ENCODE results near the gene PIK3R3.

Gene PIK3R3

DNA sequence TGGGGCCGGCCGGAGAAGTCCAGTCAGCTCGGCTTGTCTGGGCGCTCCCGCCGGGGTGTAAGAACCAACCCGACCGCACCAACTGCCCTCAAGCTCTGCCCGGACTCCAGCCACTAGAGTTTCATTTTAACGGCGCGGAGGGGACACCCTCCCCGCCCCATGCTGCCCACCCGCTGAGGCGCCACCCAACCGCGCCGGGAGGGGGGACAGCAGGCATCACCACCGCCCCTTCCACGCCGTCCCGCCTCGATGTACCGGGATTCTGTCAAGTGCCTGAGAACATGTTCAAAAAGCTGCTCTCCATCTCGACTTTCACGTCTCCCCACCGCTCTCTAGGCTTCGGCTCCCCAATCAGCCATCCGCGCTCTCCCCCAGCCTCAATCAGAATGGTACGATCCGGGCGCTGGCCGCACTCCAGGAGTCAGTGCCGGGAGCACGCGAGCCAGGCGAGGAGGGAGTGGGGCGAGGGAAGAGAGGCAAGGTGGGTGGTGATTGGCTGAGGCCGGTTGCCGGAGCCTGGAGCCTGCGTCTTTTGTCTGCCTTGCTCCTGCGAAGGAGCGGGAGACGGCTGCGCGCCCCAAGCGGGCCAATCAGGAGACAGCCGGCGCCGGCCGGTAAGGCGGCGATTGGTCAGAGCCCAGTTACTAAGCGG, at the start of gene PIK3R3:
Gene PIK3R3 (minus strand): TSS at position 101 of the 652 bp plus-strand sequence. CDS start 677 bp downstream, outside the sequence.
- DNase-seq (ENCODE audit: low read depth), result peak; percentile 71

DNA sequence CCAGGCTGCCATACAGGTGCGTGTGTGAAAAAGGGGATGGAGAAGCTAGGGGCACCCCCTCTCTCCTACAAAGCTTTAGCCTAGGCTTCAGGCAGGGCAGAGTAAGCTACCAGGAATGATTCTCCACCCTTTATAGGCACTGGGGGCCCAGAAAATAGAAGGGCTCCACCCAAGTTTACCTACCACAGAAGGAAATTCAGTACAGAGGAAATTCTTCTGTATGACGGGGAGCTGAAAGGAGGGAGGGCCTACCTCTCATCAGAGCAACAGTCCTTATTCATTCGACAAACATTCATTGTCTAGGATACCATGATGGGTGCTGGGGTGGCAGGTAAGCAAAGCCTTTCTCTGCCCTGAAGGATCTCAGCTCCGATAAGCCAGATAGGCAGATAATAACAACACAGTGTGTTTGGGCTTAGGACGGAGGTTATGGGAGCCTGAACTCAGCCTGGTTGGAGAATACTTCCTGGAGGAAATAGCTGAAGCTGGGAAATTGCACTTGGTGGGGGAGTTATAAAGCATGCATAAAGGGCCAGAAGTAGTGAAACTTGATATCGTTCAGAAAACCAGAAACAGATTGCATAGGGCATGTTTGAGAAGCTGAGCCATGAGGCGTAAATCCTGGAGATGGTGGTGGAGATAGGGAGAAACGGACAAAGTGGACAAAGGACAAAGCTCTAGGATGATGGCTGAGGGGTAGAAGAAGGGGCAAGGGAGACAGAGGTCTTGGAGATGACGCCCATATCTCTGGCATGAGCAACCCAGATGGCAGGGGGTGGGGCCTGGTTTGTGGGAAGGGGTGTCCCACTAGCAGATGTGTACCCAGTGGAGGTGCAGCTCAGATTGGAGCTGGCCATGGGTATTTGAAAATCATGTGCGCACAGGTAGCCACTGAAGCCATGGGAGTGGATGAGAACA, 49.2 kb upstream of the PIK3R3 start:
- DNase-seq (ENCODE audit: low read depth), result no peak

DNA sequence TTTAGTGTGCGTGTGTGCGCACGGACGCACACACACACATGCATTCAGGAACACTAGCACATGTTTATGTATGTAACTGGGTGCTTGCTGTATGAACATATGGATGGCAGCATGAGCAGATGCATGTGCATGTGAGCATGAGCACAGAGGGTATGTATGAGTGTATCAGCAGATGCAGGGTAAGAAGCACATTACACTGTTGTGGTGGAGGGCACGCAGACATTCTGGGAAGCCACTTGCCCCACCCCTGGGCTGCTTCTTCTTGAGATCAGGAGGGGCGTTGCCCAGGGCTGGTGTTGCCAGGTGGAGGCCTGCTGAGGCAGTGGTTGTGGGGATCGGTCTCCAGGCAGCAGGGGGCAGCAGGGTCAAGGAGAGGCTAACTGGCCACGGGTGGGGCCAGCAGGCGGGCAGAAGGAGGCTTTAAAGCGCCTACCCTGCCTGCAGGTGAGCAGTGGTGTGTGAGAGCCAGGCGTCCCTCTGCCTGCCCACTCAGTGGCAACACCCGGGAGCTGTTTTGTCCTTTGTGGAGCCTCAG, 47.7 kb upstream of the PIK3R3 start:
- no peak for DNase-seq (ENCODE audit: low read depth)

DNA sequence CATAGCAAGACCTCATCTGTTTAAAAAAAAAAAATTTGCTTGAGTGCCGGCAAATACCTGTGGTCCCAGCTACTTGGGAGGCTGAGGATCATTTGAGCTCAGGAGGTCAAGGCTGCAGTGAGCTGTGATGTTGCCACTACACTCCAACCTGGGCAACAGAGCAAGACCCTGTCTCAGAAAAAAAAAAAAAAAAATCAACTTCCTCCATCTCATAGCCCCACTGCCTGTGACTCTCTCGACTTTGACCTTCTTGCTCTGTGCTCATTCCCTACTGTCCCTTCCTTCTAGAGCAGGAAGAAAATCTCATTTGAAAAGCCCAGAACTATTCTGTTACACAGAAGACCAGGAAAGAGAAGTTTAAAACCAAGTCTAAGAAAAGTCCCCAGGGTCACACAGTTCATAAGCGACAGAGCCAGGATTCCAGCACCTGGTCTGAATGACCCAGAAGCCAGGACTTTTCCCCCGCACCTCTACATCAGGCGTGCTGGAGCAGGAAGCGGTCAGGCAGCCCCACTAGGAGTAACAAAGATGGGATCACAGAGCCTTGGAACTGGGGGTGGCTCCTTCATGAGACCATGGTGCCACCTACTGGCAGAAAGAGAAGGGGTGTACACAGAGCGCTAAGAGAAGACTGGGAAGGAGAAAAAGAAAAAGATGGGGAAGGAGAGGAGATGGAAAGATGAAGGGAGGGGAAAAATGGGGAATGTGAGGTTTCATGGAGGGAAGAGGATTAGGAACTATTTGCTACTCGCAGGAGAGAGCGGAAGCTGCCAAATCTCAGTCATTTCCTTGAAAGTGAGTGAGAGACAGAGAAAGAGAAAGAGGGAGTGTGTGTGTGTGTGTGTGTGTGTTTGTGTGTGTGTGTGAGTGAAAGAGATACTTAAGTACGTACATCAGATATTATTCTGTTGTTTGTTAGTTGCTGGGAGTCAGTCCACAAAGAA, 47.0 kb upstream of the PIK3R3 start:
- DNase-seq (ENCODE audit: low read depth), result peak; percentile 37

DNA sequence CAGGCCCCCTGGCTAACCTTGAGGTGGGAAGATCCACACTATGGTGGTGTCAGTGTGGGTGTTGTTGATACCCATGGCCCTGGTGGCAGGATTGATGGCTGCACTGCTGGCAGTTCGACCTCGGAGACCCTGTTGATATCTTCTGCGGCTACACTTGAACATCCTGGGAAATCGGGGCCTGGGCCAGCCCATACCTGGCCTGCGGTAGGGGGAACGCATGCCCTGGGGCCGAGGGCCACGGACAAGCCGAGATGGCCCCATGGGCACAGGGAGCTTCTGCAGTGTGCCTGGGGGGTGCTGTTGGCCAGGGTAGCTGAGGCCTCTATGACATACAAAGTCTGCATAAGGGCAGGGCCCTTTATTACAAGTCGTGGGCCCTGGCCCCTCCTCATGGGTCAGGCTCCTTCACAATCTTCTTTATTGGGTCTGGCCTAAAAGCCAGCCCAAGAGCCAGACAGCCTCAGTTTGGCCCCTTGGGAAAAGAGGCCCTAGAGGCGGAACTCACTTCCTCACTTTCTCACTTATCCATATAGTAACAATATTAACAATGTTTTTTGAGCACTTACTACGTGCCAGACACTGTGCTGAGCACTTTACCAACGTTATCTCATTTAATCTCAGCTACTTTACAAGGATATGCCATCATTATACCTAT, 43.9 kb upstream of the PIK3R3 start, which contains the start of gene P3R3URF:
Gene P3R3URF (minus strand): TSS at position 278 of the 655 bp plus-strand sequence. CDS start 17 bp downstream, at position 261.
- DNase-seq (ENCODE audit: low read depth), result no peak

DNA sequence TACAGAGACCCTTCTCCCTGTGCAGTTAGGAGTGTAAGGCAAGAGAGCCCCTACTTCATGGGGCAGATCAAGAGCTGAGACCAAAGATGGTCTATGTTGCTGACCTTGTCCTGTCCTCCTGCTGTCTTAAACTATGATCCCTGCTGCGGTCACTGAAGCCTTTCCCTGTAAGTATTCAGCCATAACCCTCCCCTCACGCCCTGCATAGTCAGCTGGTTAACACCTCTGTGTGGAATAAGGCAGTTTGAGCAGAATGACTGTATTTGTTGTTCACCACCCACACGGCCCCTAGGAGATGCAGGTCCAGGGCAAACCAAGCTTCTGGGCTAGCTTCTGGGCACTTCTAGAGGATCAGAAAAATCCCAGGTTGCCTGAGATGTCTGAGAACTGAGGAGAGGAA, 42.8 kb upstream of the PIK3R3 start:
- DNase-seq (ENCODE audit: low read depth), result no peak

DNA sequence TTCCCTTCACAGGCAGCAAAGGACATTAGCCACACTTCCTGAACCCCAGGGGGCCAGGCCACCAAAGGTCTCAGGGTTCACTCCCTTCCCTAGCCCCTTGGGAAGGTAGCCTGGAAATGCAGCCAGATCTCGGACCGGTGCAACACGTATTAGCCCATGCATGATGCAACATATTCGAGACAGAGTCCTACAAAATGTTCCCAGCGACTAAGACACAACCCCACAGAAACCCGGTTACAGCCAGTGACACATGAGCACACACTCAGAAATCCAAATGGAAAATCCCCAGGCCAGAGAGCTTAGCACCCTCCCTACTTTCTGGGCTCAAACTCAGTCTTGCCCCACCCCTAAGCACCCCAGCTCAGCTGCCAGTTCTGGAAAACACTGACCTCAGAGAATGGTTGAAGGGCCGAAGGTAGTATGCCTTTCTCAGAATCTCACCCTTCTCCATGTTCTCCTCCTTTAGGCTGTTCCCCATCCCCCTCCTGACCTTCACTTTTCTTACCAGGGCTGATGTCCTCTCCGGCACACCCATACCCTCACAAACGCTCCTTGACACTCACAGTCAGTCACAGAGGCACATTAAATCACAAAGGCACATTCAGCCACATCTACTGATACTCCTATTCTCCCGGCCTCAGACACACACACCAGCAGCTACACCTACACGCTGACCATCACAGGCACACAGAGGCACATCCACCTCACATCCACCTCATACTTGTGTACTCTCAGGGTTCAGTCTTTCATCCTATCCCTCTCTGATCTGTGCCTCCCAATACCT, 42.2 kb upstream of the PIK3R3 start, which contains the start of gene TSPAN1:
Gene TSPAN1 (plus strand): TSS at position 640 of the 784 bp plus-strand sequence. CDS start 6,021 bp downstream, outside the sequence.
- no peak for DNase-seq (ENCODE audit: low read depth)

DNA sequence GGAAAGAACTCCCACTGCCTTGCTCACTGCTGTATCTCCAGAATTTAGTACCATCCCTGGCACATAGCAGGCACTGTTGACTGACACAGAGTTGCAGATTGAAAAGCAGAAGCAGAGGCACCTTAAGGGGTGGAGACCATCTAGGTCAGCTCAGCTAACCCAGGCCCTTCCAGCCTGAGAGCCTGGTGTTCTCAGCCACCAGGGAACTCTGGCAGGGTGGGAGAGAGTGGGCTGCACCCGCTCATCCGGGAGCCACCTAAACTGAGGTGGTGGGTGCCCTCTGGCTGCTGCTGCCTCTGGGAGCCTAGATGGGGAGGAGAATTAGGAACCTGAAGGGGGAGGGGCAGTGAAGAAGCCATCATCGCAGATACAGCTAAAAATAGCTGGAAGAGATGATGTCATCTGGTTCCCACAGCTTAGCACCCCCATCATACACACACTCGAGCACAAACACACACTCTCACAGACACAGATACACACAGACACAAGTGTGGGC, 41.0 kb upstream of the PIK3R3 start:
- no peak for DNase-seq (ENCODE audit: low read depth)

DNA sequence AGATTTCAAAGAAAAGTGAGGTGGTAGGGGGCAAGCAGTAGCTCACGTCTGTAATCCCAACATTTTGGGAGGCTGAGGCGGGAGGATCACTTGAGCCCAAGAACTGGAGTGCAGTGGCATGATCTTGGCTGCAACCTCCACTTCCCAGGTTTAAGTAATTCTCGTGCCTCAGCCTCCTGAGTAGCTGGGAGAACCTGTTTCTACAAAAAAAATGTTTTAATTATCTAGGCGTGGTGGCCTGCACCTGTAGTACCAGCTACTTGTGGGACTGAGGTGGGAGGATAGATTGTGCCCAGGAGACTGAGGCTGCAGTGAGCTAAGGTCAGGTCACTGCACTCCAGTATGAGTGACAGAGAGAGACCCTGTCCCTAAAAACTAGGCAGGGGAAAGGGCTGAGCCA, 39.9 kb upstream of the PIK3R3 start:
- no peak for DNase-seq (ENCODE audit: low read depth)

DNA sequence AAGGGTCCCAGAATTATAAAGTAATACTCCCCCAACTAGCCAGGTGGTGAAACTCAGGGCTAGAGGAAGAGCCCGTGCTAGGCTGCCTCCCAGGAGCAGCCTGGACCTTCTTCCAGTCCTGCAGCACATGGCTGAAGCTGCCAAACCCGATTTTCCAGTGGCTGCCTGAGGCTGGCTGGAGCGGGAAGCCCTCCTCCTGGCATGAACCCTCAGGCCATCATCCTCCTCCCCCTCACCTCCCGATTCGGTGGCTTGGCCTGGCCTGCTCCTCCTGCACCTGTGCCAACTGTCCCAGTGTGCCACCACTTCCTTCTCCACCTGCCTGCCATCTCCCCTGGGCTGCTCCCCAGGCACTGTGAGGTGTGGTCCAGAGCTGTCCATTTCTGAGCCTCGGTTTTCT, 39.4 kb upstream of the PIK3R3 start:
- DNase-seq (ENCODE audit: low read depth), result no peak

DNA sequence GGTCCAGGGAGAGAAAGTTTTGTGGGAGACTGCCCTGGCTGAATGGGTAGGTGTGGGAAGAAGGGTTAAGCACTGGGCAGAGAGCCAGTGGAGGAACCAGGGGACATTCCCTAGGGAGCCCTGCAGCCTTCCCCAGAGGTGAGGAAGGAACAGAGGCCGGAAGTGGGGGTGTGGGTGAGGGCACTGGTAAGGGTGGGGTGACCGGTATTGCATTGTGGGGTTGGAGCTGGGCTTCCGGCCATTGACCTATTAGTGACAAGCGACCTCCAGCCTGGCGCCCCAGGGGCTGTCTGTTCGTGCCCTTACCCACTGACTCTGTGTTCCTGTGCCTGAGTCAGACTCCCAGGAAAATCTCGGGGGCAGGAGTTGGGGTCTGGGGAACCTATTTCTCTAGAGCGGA, 38.9 kb upstream of the PIK3R3 start:
- DNase-seq (ENCODE audit: low read depth), result no peak

DNA sequence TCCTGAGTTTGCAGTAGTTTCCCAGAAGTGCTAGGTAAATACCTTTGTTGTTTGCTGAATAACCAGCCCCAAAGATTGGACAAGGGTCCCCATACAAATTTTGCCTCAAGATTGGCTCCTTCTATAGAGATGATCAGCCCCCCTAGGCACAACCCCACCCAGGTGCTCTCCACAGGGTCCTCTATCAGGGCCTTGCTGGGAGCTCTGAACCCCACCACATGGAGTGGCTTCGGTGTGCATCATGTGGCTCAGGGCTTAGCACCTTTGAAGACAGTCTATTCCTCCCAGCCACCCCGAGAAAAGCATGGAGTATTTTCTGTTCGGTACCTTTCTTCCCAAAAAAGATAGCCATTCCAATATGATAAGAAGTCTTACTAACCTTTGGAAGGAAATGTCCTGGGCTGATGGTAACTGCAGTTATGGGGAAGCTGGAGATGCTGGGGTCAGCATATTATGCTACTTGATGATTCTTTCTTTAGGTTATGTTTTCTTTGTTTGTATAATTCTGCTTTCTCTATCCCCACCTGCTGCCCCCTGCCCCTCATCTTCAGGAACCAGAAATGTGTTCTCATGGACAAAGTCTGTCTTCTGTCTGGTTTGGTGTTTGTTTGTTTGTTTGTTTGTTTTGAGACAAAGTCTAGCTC, 37.5 kb upstream of the PIK3R3 start:
- no peak for DNase-seq (ENCODE audit: low read depth)

DNA sequence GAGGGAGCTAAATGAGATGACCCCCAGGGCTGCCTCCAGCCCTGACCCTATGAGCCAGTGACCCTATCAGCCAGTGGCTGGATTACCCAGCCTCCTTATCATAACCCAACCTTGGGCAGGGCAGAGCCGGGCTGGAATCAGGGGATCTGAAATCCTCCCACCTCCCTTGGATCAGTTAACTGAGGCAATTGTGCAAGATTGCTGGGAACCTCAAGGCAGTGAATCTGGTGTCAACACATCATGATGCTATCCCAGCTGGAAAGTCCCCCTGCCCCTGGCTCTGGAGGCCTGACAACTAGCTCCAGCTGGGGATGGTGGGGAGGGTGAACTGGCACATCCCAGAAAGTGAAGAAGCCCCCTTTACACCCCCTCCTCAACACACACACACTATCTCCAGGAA, 36.0 kb upstream of the PIK3R3 start:
- DNase-seq (ENCODE audit: low read depth), result no peak

DNA sequence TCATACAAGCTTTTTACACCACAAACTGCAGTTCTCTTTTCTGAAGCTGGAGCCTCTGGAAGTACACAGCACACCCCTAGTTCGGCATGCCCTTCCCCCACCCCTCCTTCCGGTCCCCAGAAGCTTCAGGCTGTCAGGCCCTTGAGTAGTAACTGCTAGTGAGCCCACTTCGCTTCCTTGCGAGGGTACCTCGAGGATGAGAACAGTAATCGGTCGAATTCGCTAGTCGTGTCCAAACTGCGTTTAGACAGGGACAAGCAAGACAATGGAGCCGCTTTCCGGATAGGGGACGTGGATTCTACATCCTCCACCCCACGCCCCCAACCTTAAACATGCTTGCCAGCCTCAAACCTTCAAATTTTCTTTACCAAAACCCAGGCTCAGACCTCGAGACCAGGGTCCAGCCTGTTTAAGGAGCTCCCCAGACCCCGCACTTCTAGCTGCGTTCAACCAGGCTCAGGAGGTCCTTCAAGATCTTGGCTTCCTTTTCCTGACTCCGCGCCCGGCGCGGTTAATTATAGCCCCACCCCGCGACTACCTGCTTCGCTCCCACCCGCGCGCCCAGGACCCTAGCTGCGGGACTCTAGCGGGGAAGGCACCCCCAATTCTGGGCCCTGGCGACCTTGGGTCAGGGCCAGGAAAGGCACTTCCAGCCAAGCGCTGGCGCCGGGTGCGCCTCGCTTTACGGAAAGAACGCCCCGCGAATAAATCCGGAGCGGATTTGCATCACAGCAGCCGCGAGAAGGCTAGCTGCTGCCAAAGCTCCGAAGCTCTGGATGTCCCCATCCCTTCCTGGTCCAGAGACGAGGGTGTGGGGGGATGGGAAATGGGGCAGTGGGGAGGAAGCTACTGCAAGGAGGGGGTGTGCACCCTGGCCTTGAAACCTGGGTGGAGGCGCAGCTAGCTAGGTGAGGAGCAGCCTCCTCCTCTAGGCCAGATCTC, 34.4 kb upstream of the PIK3R3 start:
- DNase-seq (ENCODE audit: low read depth), result peak; percentile 11

DNA sequence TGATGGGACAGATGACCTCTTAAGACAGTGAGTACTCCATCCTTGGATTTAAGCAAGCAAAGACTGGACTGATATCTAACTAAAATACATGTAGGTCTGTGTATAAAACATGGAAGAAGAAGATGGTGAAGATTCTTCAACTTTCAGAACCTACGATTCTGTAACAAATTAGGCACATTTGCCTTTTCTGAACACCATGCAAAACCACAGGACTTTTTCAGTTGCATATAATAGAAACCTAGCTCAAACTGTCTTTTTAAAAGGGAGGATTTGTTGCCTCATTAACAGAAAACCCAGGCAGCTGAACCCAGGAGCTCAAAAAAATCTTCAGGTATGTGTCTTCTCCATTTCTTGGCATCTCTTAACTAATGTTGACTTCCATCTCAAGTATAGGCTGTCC, 27.8 kb upstream of the PIK3R3 start:
- DNase-seq (ENCODE audit: low read depth), result no peak

DNA sequence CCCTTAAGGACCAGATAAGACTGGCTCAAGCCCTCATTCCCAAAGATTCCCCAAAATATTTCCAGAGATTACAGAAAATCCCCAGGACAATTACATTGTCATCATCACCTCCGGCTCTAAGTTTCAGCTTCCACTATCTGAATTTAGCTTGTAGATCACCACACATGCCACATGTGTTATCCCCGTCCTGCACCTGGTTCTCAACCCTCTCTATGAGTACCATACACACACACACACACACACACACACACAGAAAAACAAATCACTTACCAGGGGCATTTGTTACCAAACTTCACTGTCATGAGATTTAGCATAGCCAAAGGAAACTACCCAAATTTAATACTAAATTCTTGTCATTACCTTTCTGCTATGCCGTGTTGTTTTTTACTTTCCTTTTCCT, 27.1 kb upstream of the PIK3R3 start:
- no peak for DNase-seq (ENCODE audit: low read depth)

DNA sequence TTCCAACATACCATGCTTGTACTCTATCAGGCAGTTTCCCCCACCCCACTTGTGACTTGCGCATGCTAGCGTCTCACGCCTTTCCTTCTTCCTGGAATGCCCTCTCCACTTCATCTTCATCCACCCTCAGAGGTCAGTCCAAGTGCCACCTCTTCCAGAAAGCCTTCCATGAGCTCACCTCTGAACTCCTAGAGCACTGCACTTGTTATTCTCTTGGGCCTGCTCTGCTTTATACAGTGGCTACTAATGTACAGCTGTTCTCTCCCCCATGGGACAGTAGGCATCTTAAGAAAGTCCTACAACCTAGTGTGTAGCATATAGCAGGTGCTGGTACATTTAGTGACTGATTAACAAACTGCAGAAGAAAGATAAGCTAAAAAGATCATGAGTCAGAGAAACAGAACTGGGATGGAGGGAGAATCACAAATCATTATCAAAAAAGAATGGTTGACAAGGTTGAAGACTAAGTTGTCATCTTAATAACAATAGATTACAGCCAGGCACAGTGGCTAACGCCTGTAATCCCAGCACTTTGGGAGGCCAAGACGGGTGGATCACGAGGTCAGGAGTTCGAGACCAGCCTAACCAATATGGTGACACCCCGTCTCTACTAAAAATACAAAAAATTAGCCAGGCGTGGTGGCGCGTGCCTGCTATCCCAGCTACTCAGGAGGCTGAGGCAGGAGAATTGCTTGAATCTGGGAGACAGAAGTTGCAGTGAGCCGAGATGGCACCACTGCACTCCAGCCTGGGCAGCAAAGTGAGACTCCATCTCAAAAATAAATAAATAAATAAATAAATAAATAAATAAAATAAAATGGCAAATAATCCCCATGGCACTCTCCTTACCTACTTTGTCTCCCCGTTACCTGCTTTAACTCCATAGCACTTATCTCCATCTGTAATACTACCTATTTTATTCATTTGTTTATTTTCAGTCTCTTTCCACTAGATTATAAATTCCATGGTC, 26.2 kb upstream of the PIK3R3 start:
- DNase-seq (ENCODE audit: low read depth), result no peak
